ENCODE data around the gene HOXB5. TPM values are rescaled to one million over a fixed set of nuclear protein-coding genes. Genes with fewer than 3 reads are reported as not detected.

Gene HOXB5
- total RNA-seq, 1 donor from 2014 or later = not detected

DNA sequence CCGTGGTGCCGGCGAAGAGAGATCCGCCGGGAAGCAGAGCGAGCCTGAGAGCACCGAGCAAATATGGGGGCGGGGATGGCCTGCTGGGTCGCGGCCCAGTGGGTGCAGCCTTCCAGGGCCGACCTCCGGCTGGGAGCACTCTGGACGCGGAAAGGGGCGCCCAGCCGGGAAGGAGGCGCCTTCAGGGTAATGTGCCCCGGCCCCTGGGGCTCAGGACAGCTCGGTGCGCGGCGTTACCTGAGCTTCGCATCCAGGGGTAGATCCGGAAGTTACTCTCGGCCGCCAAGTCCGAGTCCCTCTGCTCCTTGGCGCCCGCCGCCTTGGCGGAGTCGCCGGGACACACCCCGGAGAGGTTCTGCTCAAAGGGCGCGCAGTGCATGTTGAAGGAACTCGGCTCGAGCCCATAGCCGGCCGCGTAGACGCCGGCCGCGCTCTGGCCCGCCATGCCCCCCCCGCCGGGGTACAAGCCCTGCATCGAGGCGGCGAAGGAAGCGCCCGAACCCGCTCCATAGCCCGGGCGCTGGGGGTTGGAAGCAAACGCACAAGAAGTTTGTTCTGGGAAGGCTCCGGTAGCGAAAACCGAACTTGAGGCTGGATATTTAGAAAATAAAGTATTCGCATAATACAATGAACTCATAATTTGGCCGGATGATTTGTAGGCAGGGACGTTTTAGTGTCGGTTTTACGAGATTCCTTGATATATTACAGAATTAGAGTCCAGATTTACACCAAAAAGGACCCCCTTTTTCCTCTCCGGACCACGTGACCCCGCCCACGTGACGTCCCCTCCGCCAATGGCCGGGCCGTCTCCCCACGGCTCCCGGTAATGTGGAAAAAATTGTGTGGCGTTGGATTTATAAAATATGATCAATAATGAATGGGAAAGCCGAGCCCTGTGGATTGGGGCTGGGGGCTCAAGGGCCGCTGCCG, 17.0 kb upstream of the HOXB5 start, which contains the start of gene HOXB7:
Gene HOXB7 (minus strand): TSS at position 736 of the 930 bp plus-strand sequence. CDS start 99 bp downstream, at position 637.
- peaks cover 77% of the 10 kb centered on the region for H3K27me3 Mint-ChIP-seq (ENCODE audit: low read depth, unreplicated experiment)
- H3K4me3 Mint-ChIP-seq (ENCODE audit: unreplicated experiment) = no peak within 1 kb of the TSS
- peaks cover 37% of the 10 kb centered on the region for H3K9me3 Mint-ChIP-seq (ENCODE audit: unreplicated experiment)
- no peak for FAIRE-seq
- no peak within 1 kb of the TSS for H3K9ac ChIP-seq (ENCODE audit: low read length)
- no peaks in the 10 kb centered on the region for H3K36me3 ChIP-seq (ENCODE audit: insufficient read depth, low read length)
- peak within 1 kb of the TSS; percentile 74 for H3K4me2 ChIP-seq (ENCODE audit: low read length)
- no peaks in the 10 kb centered on the region for H3K4me1 Mint-ChIP-seq (ENCODE audit: low read depth, unreplicated experiment)
- no peak for DNase-seq (ENCODE audit: low read depth)
- peaks cover 21% of the 10 kb centered on the region for H4K20me1 ChIP-seq (ENCODE audit: insufficient read depth, low read length)
- H2AFZ ChIP-seq (ENCODE audit: low read depth, low read length) = peak within 1 kb of the TSS; percentile 60
- no peak within 1 kb of the TSS for H3K27ac ChIP-seq (ENCODE audit: low read depth, low read length)
- no peaks in the 10 kb centered on the region for H3K36me3 Mint-ChIP-seq (ENCODE audit: low read depth, unreplicated experiment)
- peaks cover 3% of the 10 kb centered on the region for H3K9me3 ChIP-seq (ENCODE audit: insufficient read depth, low read depth, low read length)
- TF ChIP-seq, protein P1, sequence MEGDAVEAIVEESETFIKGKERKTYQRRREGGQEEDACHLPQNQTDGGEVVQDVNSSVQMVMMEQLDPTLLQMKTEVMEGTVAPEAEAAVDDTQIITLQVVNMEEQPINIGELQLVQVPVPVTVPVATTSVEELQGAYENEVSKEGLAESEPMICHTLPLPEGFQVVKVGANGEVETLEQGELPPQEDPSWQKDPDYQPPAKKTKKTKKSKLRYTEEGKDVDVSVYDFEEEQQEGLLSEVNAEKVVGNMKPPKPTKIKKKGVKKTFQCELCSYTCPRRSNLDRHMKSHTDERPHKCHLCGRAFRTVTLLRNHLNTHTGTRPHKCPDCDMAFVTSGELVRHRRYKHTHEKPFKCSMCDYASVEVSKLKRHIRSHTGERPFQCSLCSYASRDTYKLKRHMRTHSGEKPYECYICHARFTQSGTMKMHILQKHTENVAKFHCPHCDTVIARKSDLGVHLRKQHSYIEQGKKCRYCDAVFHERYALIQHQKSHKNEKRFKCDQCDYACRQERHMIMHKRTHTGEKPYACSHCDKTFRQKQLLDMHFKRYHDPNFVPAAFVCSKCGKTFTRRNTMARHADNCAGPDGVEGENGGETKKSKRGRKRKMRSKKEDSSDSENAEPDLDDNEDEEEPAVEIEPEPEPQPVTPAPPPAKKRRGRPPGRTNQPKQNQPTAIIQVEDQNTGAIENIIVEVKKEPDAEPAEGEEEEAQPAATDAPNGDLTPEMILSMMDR (IDR thresholded peaks at IDR 0.05; ENCODE audit: insufficient read depth, low read depth, low read length) = no peak
- TF ChIP-seq EZH2 (IDR thresholded peaks at IDR 0.05; ENCODE audit: insufficient read depth, low read length) = peak; percentile 98
- peaks cover 85% of the 10 kb centered on the region for H3K27me3 ChIP-seq (ENCODE audit: insufficient read depth, low read length)
- H3K79me2 ChIP-seq (ENCODE audit: insufficient read depth, low read length) = no peaks in the 10 kb centered on the region
- H3K4me3 ChIP-seq (ENCODE audit: insufficient read depth, low read depth, low read length) = peak within 1 kb of the TSS; percentile 29
- peak within 1 kb of the TSS; percentile 62 for H3K27ac Mint-ChIP-seq (ENCODE audit: unreplicated experiment)
- peaks cover 4% of the 10 kb centered on the region for H3K4me1 ChIP-seq (ENCODE audit: insufficient read depth, low read length)

DNA sequence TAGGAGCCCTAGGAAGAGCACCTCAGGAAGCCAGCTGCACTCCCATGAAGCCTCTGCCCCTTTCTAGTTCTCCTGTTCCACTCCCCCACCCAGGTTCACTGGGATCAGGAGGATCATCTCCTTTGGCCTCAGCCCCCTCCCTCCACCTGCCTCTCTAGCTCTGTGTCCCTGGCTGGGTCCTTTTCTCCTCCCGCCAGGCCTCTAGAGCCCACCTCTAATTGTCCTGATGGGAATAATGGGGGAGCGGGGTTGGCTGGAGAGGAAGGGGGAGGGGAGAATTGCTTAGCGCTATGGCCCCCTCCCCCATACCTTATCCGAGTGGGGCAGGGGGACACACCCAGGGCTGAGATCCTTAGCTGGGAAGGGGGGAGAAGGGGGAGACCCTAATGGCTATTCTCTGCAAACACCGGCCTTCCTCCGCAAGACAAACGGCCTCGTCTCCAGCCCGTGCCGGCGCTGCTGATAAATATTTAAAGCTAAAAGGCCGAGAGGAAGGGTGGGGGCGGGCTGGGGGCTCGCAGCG, 16.2 kb upstream of the HOXB5 start:
- Mint-ChIP-seq H3K9me3 (ENCODE audit: unreplicated experiment) (peaks cover 34% of the 10 kb centered on the region), H3K4me3 (ENCODE audit: unreplicated experiment) (no peak overlapping the region), H3K4me1 (ENCODE audit: low read depth, unreplicated experiment) (no peaks in the 10 kb centered on the region), H3K27me3 (ENCODE audit: low read depth, unreplicated experiment) (peaks cover 78% of the 10 kb centered on the region), H3K27ac (ENCODE audit: unreplicated experiment) (no peak overlapping the region), H3K36me3 (ENCODE audit: low read depth, unreplicated experiment) (no peaks in the 10 kb centered on the region)
- H3K4me3 ChIP-seq (ENCODE audit: insufficient read depth, low read depth, low read length) = no peak overlapping the region
- H3K9ac ChIP-seq (ENCODE audit: low read length) = no peak overlapping the region
- DNase-seq (ENCODE audit: low read depth) = no peak
- peak overlapping the region; percentile 74 for H3K4me2 ChIP-seq (ENCODE audit: low read length)
- H3K9me3 ChIP-seq (ENCODE audit: insufficient read depth, low read depth, low read length) = peaks cover 3% of the 10 kb centered on the region
- H3K36me3 ChIP-seq (ENCODE audit: insufficient read depth, low read length) = no peaks in the 10 kb centered on the region
- H3K27me3 ChIP-seq (ENCODE audit: insufficient read depth, low read length) = peaks cover 85% of the 10 kb centered on the region
- no peak overlapping the region for H3K27ac ChIP-seq (ENCODE audit: low read depth, low read length)
- H3K4me1 ChIP-seq (ENCODE audit: insufficient read depth, low read length) = peaks cover 4% of the 10 kb centered on the region
- TF ChIP-seq, protein P1 (IDR thresholded peaks at IDR 0.05; ENCODE audit: insufficient read depth, low read depth, low read length) = no peak
- TF ChIP-seq EZH2 (IDR thresholded peaks at IDR 0.05; ENCODE audit: insufficient read depth, low read length) = no peak
- H3K79me2 ChIP-seq (ENCODE audit: insufficient read depth, low read length) = no peaks in the 10 kb centered on the region
- no peak for FAIRE-seq
- peaks cover 20% of the 10 kb centered on the region for H4K20me1 ChIP-seq (ENCODE audit: insufficient read depth, low read length)
- H2AFZ ChIP-seq (ENCODE audit: low read depth, low read length) = peak overlapping the region; percentile 60
